ENCODE data around the gene GPR137C.

- TF ChIP-seq CTCF (IDR thresholded peaks at IDR 0.05; ENCODE audit: insufficient read depth, low read length) (no peak), SPI1 (IDR thresholded peaks at IDR 0.05; ENCODE audit: borderline replicate concordance, low read depth) (no peak)
Observed at GRCh38 chr14:52550661-52551060, 2.0 kb upstream of the GPR137C start.
